WERI-Rb-1 (cell line): ENCODE data around the gene RALGAPA2.
A peak's percentile ranks its signal among the peaks of the same experiment; 100 is the strongest.

ENCODE experiments used
- DNase-seq: peaks from one replicate; pipeline ENCODE4 v3.0.0-alpha.2; 2020
- H3K27ac ChIP-seq: fragments of 250-450 bp; sonication (Bioruptor Pico); 2 replicates; pipeline ENCODE4 v1.5.1; 2020; ENCODE audit warnings: mild to moderate bottlenecking, moderate library complexity
- H3K27me3 ChIP-seq: fragments of 250-450 bp; sonication (Bioruptor Pico); 2 replicates; pipeline ENCODE4 v1.5.1; 2021; ENCODE audit warnings: mild to moderate bottlenecking, low read depth, moderate library complexity; ENCODE audit not compliant: insufficient read depth, severe bottlenecking
- H3K36me3 ChIP-seq: fragments of 250-450 bp; sonication (Bioruptor Pico); 2 replicates; pipeline ENCODE4 v1.5.1; 2020; ENCODE audit warnings: mild to moderate bottlenecking, moderate library complexity
- H3K4me3 ChIP-seq: 2 replicates; pipeline ENCODE4 v1.5.1; 2011; ENCODE audit warnings: low read depth, mild to moderate bottlenecking, control low read depth, low read length
- H3K9me3 ChIP-seq: fragments of 250-450 bp; sonication (Bioruptor Pico); 2 replicates; pipeline ENCODE4 v1.5.1; 2021; ENCODE audit warnings: mild to moderate bottlenecking, moderate library complexity; ENCODE audit not compliant: severe bottlenecking
- TF ChIP-seq, protein P1 (sequence below): IDR thresholded peaks from 2 replicates; pipeline ENCODE4 v1.5.1; 2011; ENCODE audit warnings: low read depth, mild to moderate bottlenecking, control low read depth, inconsistent platforms, low read length

RALGAPA2 gene

DNA sequence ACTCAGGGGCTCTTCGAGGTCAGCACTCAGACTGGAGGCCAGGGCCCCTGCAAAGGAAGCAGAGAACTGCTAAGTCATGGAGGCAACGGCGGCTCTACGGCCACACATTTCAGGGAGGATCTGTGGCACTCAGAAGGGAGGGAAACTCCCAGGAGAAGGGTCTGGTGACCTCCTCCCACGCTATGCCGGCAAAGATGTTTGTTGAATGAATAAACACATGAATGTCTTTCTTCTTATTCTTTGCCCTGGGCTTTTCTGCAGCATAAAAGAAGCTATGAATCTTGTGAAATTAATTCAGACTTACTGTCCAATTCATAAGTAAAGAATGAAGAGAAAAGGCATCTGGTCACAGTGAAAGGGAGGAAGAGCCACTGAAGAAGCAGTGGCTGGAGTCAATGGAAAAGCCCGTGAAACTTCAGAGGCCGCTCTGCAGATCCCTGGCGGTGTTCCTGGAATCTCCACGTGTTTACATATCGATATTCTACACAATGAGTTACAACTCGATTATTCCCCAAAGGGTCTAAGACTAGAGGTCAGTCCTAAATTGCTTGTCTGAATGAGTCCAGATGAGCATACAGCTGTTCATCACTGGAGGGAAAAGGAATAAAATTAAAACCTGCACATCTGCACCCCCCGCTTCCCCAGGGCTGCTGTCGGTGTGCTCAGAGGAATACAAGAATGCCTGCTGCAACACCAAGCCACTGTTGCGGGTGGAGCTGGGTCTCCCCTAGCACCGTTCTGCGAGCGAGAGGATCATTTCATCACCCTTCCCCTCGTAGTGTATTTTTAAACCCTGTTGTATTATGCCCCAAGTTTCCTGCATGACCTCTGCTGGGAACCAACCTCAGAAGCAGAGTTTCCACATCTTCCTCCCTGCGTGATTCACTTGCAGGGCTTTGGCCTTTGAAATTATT lies 319.0 kb downstream of the RALGAPA2 start:
- H3K36me3 ChIP-seq = no peaks in the 10 kb centered on the region
- no peaks in the 10 kb centered on the region for H3K9me3 ChIP-seq
- no peak overlapping the region for H3K27ac ChIP-seq
- TF ChIP-seq, protein P1, sequence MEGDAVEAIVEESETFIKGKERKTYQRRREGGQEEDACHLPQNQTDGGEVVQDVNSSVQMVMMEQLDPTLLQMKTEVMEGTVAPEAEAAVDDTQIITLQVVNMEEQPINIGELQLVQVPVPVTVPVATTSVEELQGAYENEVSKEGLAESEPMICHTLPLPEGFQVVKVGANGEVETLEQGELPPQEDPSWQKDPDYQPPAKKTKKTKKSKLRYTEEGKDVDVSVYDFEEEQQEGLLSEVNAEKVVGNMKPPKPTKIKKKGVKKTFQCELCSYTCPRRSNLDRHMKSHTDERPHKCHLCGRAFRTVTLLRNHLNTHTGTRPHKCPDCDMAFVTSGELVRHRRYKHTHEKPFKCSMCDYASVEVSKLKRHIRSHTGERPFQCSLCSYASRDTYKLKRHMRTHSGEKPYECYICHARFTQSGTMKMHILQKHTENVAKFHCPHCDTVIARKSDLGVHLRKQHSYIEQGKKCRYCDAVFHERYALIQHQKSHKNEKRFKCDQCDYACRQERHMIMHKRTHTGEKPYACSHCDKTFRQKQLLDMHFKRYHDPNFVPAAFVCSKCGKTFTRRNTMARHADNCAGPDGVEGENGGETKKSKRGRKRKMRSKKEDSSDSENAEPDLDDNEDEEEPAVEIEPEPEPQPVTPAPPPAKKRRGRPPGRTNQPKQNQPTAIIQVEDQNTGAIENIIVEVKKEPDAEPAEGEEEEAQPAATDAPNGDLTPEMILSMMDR = no peak
- H3K4me3 ChIP-seq = no peak overlapping the region
- no peak for DNase-seq
- no peaks in the 10 kb centered on the region for H3K27me3 ChIP-seq

DNA sequence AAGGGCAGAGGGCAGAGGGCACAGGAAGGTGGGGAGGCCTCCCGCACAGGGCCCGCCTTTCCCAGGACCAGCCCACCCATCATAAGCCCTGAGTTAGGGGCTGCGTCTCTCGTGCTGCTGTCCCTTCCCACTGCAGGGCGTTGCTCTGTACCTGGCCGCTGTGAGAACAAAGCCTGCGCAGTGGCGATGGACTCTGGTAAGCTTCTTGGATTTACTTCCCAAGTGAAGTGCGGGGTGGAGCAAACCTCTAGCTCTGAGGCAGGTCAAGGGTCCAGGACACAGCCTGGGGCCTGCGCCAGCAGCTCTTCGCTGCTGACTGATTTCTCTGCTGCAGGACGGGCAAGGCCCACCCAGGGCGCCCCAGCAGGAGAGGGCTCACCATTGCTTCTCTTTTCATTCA lies 320.7 kb downstream of the RALGAPA2 start:
- H3K27ac ChIP-seq = no peak overlapping the region
- TF ChIP-seq, protein P1 = no peak
- H3K4me3 ChIP-seq = no peak overlapping the region
- no peaks in the 10 kb centered on the region for H3K9me3 ChIP-seq
- H3K36me3 ChIP-seq = no peaks in the 10 kb centered on the region
- no peaks in the 10 kb centered on the region for H3K27me3 ChIP-seq
- peak; percentile 19 for DNase-seq

- Histone ChIP-seq H3K9me3 (no peaks in the 10 kb centered on the region), H3K27me3 (no peaks in the 10 kb centered on the region), H3K27ac (no peak overlapping the region), H3K4me3 (no peak overlapping the region), H3K36me3 (no peaks in the 10 kb centered on the region)
- TF ChIP-seq, protein P1 = no peak
- no peak for DNase-seq
Observed at GRCh38 chr20:20391115-20391514, 321.3 kb downstream of the RALGAPA2 start.

- no peak overlapping the region for H3K27ac ChIP-seq
- H3K36me3 ChIP-seq = no peaks in the 10 kb centered on the region
- no peak overlapping the region for H3K4me3 ChIP-seq
- TF ChIP-seq, protein P1 = no peak
- H3K27me3 ChIP-seq = no peaks in the 10 kb centered on the region
- no peak for DNase-seq
- no peaks in the 10 kb centered on the region for H3K9me3 ChIP-seq
Observed at GRCh38 chr20:20390393-20390792, 322.1 kb downstream of the RALGAPA2 start.

DNA sequence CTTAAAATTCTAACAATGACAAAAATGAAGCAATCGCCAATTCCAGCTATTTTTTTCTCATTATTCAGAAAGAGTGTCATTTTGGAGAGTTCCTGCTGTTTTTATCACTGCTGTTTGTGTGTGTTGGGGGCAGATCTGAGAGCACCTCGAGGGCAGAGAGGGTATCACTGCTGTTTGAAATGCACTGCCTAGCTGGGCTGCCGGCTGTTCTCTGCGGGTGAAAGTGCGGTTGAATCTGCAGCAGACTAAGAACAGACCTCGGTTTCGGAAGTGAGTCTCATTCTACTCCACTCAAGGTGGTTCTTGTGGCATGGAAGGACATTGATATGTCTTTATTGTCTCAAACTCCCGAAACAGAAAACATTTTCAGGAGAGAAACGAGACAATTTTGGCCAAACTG lies 326.3 kb downstream of the RALGAPA2 start:
- peaks cover 2% of the 10 kb centered on the region for H3K9me3 ChIP-seq
- no peak for DNase-seq
- H3K4me3 ChIP-seq = no peak overlapping the region
- no peak overlapping the region for H3K27ac ChIP-seq
- no peaks in the 10 kb centered on the region for H3K27me3 ChIP-seq
- TF ChIP-seq, protein P1 = no peak
- H3K36me3 ChIP-seq = no peaks in the 10 kb centered on the region
